ENCODE results near the gene HFE. TPM values are rescaled to one million over a fixed set of nuclear protein-coding genes. Genes with fewer than 3 reads are reported as not detected.

The HFE gene
- 1.7 and 2.4 TPM in 2 replicates for total RNA-seq
- long read RNA-seq = 0 reads

GRCh38 chr6:26087284-26088115, at the start of gene HFE:
TSS of gene HFE (plus strand) at chr6:26087429. CDS start at chr6:26087441, 12 bp downstream.
- Mint-ChIP-seq H3K27me3 (ENCODE audit: low read depth) (no peaks in the 10 kb centered on the region), H3K27ac (ENCODE audit: unreplicated experiment) (peak within 1 kb of the TSS; percentile 64), H3K36me3 (ENCODE audit: low read depth) (no peaks in the 10 kb centered on the region), H3K4me1 (peaks cover 17% of the 10 kb centered on the region), H3K9me3 (no peaks in the 10 kb centered on the region), H3K4me3 (peak within 1 kb of the TSS; percentile 85)
- TF ChIP-seq CTCF (conservative IDR thresholded peaks at IDR 0.05) = no peak
- DNase-seq (ENCODE audit: low read depth, low spot score) = peak; percentile 21

- DNase-seq (ENCODE audit: low read depth, low spot score) = no peak
- Mint-ChIP-seq H3K27ac (ENCODE audit: unreplicated experiment) (no peak overlapping the region), H3K36me3 (ENCODE audit: low read depth) (peaks cover 11% of the 10 kb centered on the region), H3K27me3 (ENCODE audit: low read depth) (no peaks in the 10 kb centered on the region), H3K4me3 (no peak overlapping the region), H3K9me3 (peaks cover 12% of the 10 kb centered on the region), H3K4me1 (no peaks in the 10 kb centered on the region)
- TF ChIP-seq CTCF (conservative IDR thresholded peaks at IDR 0.05) = no peak
These were observed 45.3 kb upstream of the HFE start for GRCh38 chr6:26041946-26042345.

- H3K36me3 Mint-ChIP-seq (ENCODE audit: low read depth) = peaks cover 11% of the 10 kb centered on the region
- H3K27me3 Mint-ChIP-seq (ENCODE audit: low read depth) = no peaks in the 10 kb centered on the region
- no peak overlapping the region for H3K27ac Mint-ChIP-seq (ENCODE audit: unreplicated experiment)
- H3K4me3 Mint-ChIP-seq = no peak overlapping the region
- no peak for TF ChIP-seq CTCF (conservative IDR thresholded peaks at IDR 0.05)
- DNase-seq (ENCODE audit: low read depth, low spot score) = no peak
- H3K9me3 Mint-ChIP-seq = peaks cover 12% of the 10 kb centered on the region
- no peaks in the 10 kb centered on the region for H3K4me1 Mint-ChIP-seq
These were observed 43.7 kb upstream of the HFE start for GRCh38 chr6:26043384-26044139.

GRCh38 chr6:26044140-26045064, 42.8 kb upstream of the HFE start:
- no peak for TF ChIP-seq CTCF (conservative IDR thresholded peaks at IDR 0.05)
- Mint-ChIP-seq H3K36me3 (ENCODE audit: low read depth) (peaks cover 11% of the 10 kb centered on the region), H3K4me1 (no peaks in the 10 kb centered on the region), H3K4me3 (no peak overlapping the region), H3K27me3 (ENCODE audit: low read depth) (no peaks in the 10 kb centered on the region), H3K9me3 (peaks cover 12% of the 10 kb centered on the region), H3K27ac (ENCODE audit: unreplicated experiment) (no peak overlapping the region)
- no peak for DNase-seq (ENCODE audit: low read depth, low spot score)

Measured in neural crest cell (in vitro differentiated cells).